ENCODE data around the gene ZNF415. TPM values are rescaled to one million over a fixed set of nuclear protein-coding genes. Genes with fewer than 3 reads are reported as not detected.

Gene ZNF415
- total RNA-seq, 1 experiment from 2014 or later, result not detected

DNA sequence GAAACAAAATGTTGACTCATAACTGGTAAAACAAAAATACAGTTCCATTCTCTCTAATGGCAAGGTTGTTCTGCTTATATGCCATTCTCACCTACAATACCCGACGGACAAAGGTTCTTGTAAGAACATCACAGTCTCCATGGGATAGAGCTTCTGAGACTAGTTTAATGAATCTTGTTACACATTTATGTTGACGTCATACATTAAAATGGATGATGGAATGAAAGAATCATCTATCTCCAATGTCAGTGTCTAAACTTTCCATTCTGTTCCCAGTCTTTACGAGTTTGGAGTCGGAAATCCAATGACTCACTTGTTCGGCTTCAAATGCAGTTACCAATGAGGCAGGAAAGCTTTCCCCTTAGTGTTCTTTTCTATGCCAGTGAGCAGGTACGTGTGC, 47.2 kb downstream of the ZNF415 start:
- Histone ChIP-seq H3K27me3 (no peaks in the 10 kb centered on the region), H3K4me3 (no peak overlapping the region), H3K36me3 (peaks cover 63% of the 10 kb centered on the region), H3K9me3 (peaks cover 3% of the 10 kb centered on the region; the same call in 1 of the 2 replicates)
- no peak for DNase-seq

DNA sequence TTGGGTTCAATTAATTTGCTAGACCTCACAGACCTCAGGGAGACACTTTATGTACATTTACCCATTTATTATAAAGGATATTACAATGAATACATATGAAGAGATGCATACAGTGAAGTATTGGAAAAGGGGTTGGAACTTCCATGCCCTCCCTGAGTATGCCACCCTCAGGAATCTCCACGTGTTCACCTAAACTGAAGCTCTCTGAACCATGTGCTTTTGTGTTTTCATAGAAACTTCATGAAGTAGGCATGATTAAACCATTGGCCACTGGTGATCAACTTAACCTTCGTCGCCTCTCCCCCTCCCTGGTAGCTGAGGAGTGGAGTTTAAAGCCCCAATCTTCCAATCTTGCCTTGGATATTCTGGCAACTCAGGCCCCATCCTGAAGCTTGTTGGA, 49.8 kb downstream of the ZNF415 start:
- Histone ChIP-seq H3K9me3 (peaks cover 6% of the 10 kb centered on the region), H3K36me3 (peaks cover 59% of the 10 kb centered on the region), H3K4me3 (no peak overlapping the region), H3K27me3 (no peaks in the 10 kb centered on the region)
- DNase-seq, result no peak

DNA sequence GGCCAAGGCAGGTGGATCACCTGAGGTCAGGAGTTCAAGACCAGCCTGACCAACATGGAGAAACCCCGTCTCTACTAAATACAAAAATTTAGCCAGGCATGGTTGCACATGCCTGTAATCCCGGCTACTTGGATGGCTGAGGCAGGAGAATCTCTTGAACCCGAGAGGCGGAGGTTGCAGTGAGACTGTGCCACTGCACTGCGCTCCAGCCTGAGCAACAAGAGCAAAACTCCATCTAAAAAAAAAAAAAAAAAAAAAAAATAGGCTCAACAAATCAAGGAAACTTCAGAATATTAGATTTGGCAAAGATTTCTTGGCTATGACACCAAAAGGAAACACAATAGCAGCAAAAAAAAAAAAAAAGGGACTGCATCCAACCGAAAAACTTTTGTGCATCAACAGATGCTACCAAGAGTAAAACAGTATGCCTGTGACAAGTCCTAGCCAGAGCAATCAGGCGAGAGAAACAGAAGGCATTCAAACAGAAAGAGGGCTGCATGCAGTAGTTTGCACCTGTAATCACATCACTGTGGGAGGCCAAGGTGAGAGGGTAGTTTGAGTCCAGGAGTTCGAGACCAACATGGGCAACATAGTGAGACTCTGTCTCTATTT, 53.3 kb downstream of the ZNF415 start:
- no peaks in the 10 kb centered on the region for H3K27me3 ChIP-seq
- H3K9me3 ChIP-seq, result peaks cover 11% of the 10 kb centered on the region
- H3K4me3 ChIP-seq, result no peak overlapping the region
- DNase-seq, result no peak
- H3K36me3 ChIP-seq, result peaks cover 64% of the 10 kb centered on the region

DNA sequence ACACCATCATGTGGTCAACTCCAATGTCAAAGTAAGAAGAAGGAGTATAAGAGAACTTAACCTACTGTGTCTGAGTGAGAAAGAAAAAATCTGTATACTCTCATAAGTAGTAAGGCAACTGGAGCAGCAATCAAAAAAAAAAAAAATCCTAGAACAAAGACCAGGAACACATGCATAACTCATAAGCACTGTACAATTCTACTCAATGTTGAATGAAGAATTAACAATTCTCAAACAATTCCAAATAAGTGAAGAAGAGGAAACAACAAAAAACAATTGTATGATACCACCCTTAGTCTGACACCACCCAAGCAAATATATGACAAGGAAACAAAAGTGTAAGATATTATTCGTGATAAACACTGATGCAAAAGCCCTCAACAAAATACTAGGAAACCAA, 54.0 kb downstream of the ZNF415 start:
- Histone ChIP-seq H3K4me3 (no peak overlapping the region), H3K9me3 (peaks cover 11% of the 10 kb centered on the region), H3K36me3 (peaks cover 64% of the 10 kb centered on the region), H3K27me3 (no peaks in the 10 kb centered on the region)
- no peak for DNase-seq

DNA sequence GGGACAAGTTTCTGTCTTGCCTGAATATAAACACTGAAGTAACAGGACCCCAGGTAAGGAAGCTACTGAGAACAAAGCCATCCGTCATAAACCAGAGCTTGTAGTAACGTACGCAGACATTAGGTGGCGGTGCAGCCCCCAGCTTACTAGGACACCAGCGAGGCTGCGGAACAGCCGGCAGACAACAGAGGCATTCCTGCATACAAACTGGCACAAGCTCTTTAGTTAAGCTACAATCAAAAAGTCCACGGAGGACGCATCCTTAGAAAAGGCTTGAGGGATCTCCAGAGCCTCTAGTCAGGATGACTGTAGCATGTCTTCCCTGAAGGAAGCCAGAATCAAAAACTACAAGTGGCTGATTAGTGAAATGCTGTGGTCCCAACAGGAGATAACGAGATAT, 55.7 kb downstream of the ZNF415 start:
- peaks cover 16% of the 10 kb centered on the region for H3K9me3 ChIP-seq
- no peak for DNase-seq
- no peaks in the 10 kb centered on the region for H3K27me3 ChIP-seq
- peaks cover 72% of the 10 kb centered on the region for H3K36me3 ChIP-seq
- no peak overlapping the region for H3K4me3 ChIP-seq

DNA sequence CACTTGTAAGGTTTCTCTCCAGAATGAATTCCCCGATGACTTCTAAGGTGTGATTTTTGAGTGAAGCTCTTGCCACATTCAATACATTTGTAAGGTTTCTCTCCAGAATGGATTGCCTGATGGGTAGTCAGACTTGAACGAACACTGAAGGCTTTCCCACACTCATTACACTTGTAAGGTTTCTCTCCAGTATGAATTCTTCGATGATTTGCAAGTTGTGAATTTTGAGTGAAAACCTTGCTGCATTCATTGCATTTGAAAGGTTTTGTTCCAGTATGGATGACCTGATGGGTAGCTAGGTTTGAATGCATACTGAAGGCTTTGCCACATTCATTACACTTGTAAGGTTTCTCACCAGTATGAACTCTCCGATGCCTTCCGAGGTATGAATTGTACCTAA, 63.9 kb downstream of the ZNF415 start:
- DNase-seq, result no peak
- Histone ChIP-seq H3K36me3 (peaks cover 80% of the 10 kb centered on the region), H3K9me3 (peaks cover 56% of the 10 kb centered on the region), H3K4me3 (no peak overlapping the region), H3K27me3 (no peaks in the 10 kb centered on the region)

DNA sequence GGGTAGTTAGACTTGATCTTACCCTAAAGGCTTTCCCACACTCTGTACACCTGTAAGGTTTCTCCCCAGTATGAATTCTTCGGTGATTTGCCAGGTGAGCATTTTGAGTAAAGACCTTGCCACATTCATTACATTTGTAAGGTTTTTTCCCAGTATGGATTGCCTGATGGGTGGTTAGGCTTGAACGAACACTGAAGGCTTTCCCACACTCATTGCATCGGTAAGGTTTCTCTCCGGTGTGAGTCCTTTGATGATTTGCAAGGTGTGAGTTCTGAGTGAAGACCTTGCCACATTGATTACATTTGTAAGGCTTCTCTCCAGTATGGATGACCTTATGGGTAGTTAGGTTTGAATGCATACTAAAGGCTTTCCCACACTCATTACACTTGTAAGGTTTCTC, 64.5 kb downstream of the ZNF415 start:
- H3K4me3 ChIP-seq, result no peak overlapping the region
- H3K9me3 ChIP-seq, result peaks cover 56% of the 10 kb centered on the region
- DNase-seq, result no peak
- peaks cover 73% of the 10 kb centered on the region for H3K36me3 ChIP-seq
- no peaks in the 10 kb centered on the region for H3K27me3 ChIP-seq

DNA sequence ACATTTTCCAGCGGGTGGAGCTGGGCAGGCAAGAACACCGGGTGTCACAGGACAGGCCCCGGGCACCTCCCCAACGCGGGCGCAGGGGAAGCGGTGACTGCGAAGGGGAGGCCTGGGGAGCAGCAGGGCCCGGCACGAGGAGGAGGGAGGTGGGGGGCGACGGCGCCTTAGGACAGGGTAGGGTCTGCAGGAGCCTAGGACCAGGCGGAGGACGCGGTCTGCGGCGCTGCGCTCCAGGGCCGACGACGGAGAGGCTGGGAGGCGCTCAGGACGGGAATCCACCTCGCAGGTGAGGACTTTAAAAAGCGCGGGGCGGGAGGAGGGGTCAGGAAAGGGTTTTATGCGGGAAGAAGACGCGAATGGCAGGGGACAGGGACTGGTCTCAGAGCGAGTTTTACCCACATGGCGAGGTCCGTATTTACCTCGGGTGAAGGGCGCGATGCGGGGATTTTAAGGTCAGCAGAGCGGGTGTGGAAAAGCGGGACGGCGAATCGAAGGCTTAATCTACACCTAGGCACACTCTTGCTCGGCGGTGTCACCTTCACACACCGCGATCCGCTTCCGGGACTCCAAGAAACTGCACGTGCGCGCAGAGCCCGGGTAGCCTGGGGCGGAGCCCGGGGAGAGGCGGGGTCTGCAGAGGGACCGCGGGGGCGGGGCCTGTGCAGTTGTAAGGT, 74.7 kb downstream of the ZNF415 start:
- Histone ChIP-seq H3K4me3 (no peak overlapping the region), H3K9me3 (peaks cover 14% of the 10 kb centered on the region), H3K36me3 (no peaks in the 10 kb centered on the region), H3K27me3 (no peaks in the 10 kb centered on the region)
- DNase-seq, result no peak

Other genes with a start within 250 kb of the ZNF415 start
- gene ZNF320, start 235.3 kb downstream of the ZNF415 start, total RNA-seq (2014; rRNA removed; shearing (Covaris generic); ENCODE audit: low replicate concordance), result 1.6 TPM in 1 of 2 replicates, not detected in the other
- 1.5 and 2.3 TPM in 2 replicates for gene ZNF888, start 209.5 kb downstream of the ZNF415 start, total RNA-seq (2014; rRNA removed; shearing (Covaris generic); ENCODE audit: low replicate concordance)
- gene ZNF816, start 170.0 kb downstream of the ZNF415 start, total RNA-seq (2014; rRNA removed; shearing (Covaris generic); ENCODE audit: low replicate concordance), result 0.63 and 3.3 TPM in 2 replicates
- gene ERVV-1, start 119.0 kb downstream of the ZNF415 start, total RNA-seq (2014; rRNA removed; shearing (Covaris generic); ENCODE audit: low replicate concordance), result not detected in 2 replicates
- not detected in 2 replicates for gene ERVV-2, start 88.2 kb downstream of the ZNF415 start, total RNA-seq (2014; rRNA removed; shearing (Covaris generic); ENCODE audit: low replicate concordance)
- 6.4 and 9.8 TPM in 2 replicates for gene ZNF160, start 29.5 kb downstream of the ZNF415 start, total RNA-seq (2014; rRNA removed; shearing (Covaris generic); ENCODE audit: low replicate concordance)
- 0.69 and 1.5 TPM in 2 replicates for gene ZNF347, start 26.1 kb upstream of the ZNF415 start, total RNA-seq (2014; rRNA removed; shearing (Covaris generic); ENCODE audit: low replicate concordance)
- gene ZNF665, start 60.4 kb upstream of the ZNF415 start, total RNA-seq (2014; rRNA removed; shearing (Covaris generic); ENCODE audit: low replicate concordance), result not detected in 2 replicates
- gene ZNF677, start 122.0 kb upstream of the ZNF415 start, total RNA-seq (2014; rRNA removed; shearing (Covaris generic); ENCODE audit: low replicate concordance), result 0.59 and 4.7 TPM in 2 replicates
- not detected in 2 replicates for gene VN1R2, start 125.4 kb upstream of the ZNF415 start, total RNA-seq (2014; rRNA removed; shearing (Covaris generic); ENCODE audit: low replicate concordance)
- gene VN1R4, start 134.8 kb upstream of the ZNF415 start, total RNA-seq (2014; rRNA removed; shearing (Covaris generic); ENCODE audit: low replicate concordance), result not detected in 2 replicates
- 2.6 and 11.8 TPM in 2 replicates for gene ZNF845, start 200.8 kb upstream of the ZNF415 start, total RNA-seq (2014; rRNA removed; shearing (Covaris generic); ENCODE audit: low replicate concordance)
- 1.1 and 2.7 TPM in 2 replicates for gene ZNF525, start 232.8 kb upstream of the ZNF415 start, total RNA-seq (2014; rRNA removed; shearing (Covaris generic); ENCODE audit: low replicate concordance)